Liver (tissue), 9 donors: ENCODE results near the gene ANKRD11. TPM values are rescaled to one million over a fixed set of nuclear protein-coding genes. Genes with fewer than 3 reads are reported as not detected.

Experiments used
- DNase-seq: peaks from one replicate; pipeline ENCODE4 v3.0.0-alpha.2; 2017; ENCODE audit warnings: low spot score
- H3K27ac ChIP-seq, 2 donors: one replicate each; pipeline ENCODE4 v1.7.0; 2013; ENCODE audit warnings: inconsistent platforms in 2 of 2, low read length in 2 of 2, control low read depth in 1 of 2, low read depth in 1 of 2, mild to moderate bottlenecking in 1 of 2
- H3K27me3 ChIP-seq, 4 donors: one replicate each; pipeline versions ENCODE4 v1.6.1 to v1.7.0; 2013; ENCODE audit warnings: low read length in 3 of 4, inconsistent platforms in 1 of 4, mild to moderate bottlenecking in 1 of 4, moderate library complexity in 1 of 4; ENCODE audit not compliant: control insufficient read depth in 4 of 4, insufficient read depth in 4 of 4
- H3K36me3 ChIP-seq, 4 donors: one replicate each; pipeline versions ENCODE4 v1.6.1 to v1.7.0; 2013; ENCODE audit warnings: low read length in 3 of 4, mild to moderate bottlenecking in 3 of 4, low read depth in 1 of 4, moderate library complexity in 1 of 4; ENCODE audit not compliant: control insufficient read depth in 4 of 4, insufficient read depth in 3 of 4
- H3K4me1 ChIP-seq, 4 donors: one replicate each; pipeline versions ENCODE4 v1.6.1 to v1.7.0; 2013; ENCODE audit warnings: low read length in 3 of 4, mild to moderate bottlenecking in 3 of 4, moderate library complexity in 1 of 4; ENCODE audit not compliant: control insufficient read depth in 4 of 4, insufficient read depth in 4 of 4
- H3K4me3 ChIP-seq, 3 donors: one replicate each; pipeline versions ENCODE4 v1.6.1 to v1.7.0; 2013; ENCODE audit warnings: low read length in 3 of 3, control low read depth in 1 of 3, low read depth in 1 of 3, mild to moderate bottlenecking in 1 of 3
- H3K9ac ChIP-seq, 2 donors: one replicate each; pipeline ENCODE4 v1.7.0; 2013; ENCODE audit warnings: low read length in 2 of 2, mild to moderate bottlenecking in 2 of 2, moderate library complexity in 2 of 2, control low read depth in 1 of 2, low read depth in 1 of 2
- H3K9me3 ChIP-seq, 4 donors: one replicate each; pipeline versions ENCODE4 v1.6.1 to v1.7.0; 2013; ENCODE audit warnings: low read length in 3 of 4; ENCODE audit not compliant: control insufficient read depth in 4 of 4
- CTCF ChIP-seq: fragments of 150-350 bp; IDR thresholded peaks from 2 replicates; pipeline ENCODE4 v1.5.1; 2017; ENCODE audit warnings: improper control_type of control experiment, low read depth, low read length; ENCODE audit not compliant: missing input control
- EGR1 ChIP-seq, 2 donors: IDR thresholded peaks; 2 replicates each; pipeline ENCODE4 v1.6.1; 2016 to 2018; ENCODE audit warnings: antibody characterized with exemption in 2 of 2, low read depth in 2 of 2
- FOXA1 ChIP-seq: IDR thresholded peaks from 2 replicates; pipeline ENCODE4 v1.6.1; 2016; ENCODE audit warnings: antibody characterized with exemption
- GABPA ChIP-seq, 2 donors: IDR thresholded peaks in 1 of 2; conservative IDR thresholded peaks in 1 of 2; 2 replicates each; pipeline ENCODE4 v1.6.1; 2016; ENCODE audit warnings: antibody characterized with exemption in 2 of 2, mild to moderate bottlenecking in 1 of 2, moderate library complexity in 1 of 2
- HNF4A ChIP-seq, 2 donors: conservative IDR thresholded peaks; 2 replicates each; pipeline ENCODE4 v1.6.1; 2016; ENCODE audit warnings: antibody characterized with exemption in 2 of 2, mild to moderate bottlenecking in 2 of 2
- HNF4G ChIP-seq: IDR thresholded peaks from 2 replicates; pipeline ENCODE4 v1.6.1; 2016; ENCODE audit warnings: antibody characterized with exemption
- JUND ChIP-seq, 2 donors: IDR thresholded peaks; 2 replicates each; pipeline ENCODE4 v1.6.1; 2016; ENCODE audit warnings: antibody characterized with exemption in 2 of 2
- RAD21 ChIP-seq, 2 donors: IDR thresholded peaks; 2 replicates each; pipeline ENCODE4 v1.6.1; 2016; ENCODE audit warnings: antibody characterized with exemption in 2 of 2, mild to moderate bottlenecking in 2 of 2
- REST ChIP-seq: IDR thresholded peaks from 2 replicates; pipeline ENCODE4 v1.6.1; 2016; ENCODE audit warnings: antibody characterized with exemption, mild to moderate bottlenecking
- RXRA ChIP-seq, 2 donors: IDR thresholded peaks; 2 replicates each; pipeline ENCODE4 v1.6.1; 2017 to 2018; ENCODE audit warnings: antibody characterized with exemption in 2 of 2, mild to moderate bottlenecking in 1 of 2
- TAF1 ChIP-seq: conservative IDR thresholded peaks from 2 replicates; pipeline ENCODE4 v1.6.1; 2016; ENCODE audit warnings: antibody characterized with exemption, mild to moderate bottlenecking
- YY1 ChIP-seq: IDR thresholded peaks from 2 replicates; pipeline ENCODE4 v1.6.1; 2016; ENCODE audit warnings: antibody characterized with exemption, mild to moderate bottlenecking
- ZBTB33 ChIP-seq: IDR thresholded peaks from 2 replicates; pipeline ENCODE4 v1.6.1; 2016; ENCODE audit warnings: antibody characterized with exemption
- WGBS: extraction: QIAGEN DNeasy Blood & Tissue Kit; methylation state at CpG from one replicate; pipeline ENCODE4 v1.1.7; 2013; 5-methylcytosine and 5-hydroxymethylcytosine counted together
- polyA plus RNA-seq, 2 donors: library from polyadenylated mRNA; stranded (reverse) in 1 of 2; unstranded in 1 of 2; fragments of 200-250 nt in 1 of 2; fragments of >200 nt in 1 of 2; fragmentation: Nextera tagmentation in 1 of 2; extraction: Ambion mirVana in 1 of 2; gene quantifications; one replicate each; pipeline versions ENCODE4 v1.2.1 to v1.2.3, GENCODE V29; 2013 to 2015
- total RNA-seq, 2 donors: library from RNA; depleted of rRNA; stranded (reverse); fragments of >200 nt; gene quantifications; one replicate each; pipeline ENCODE4 v1.2.3, GENCODE V29; 2014
- TF ChIP-seq, protein P1 (sequence below): IDR thresholded peaks from 2 replicates; pipeline ENCODE4 v1.6.1; 2016; ENCODE audit warnings: antibody characterized with exemption
- donor health status: healthy.
- donor health status: healthy.
- donor health status: healthy.
- donor health status: healthy.
- donor health status: healthy.

The ANKRD11 gene
- total and polyA plus RNA-seq, 4 donors = 16.3 to 55.1 (median 28.0) TPM

GRCh38 chr16:89319886-89320781, 170.2 kb downstream of the ANKRD11 start:
- H3K4me1 ChIP-seq = peaks cover 11 to 57% (median 26%) of the 10 kb centered on the region in 4 donors
- H3K27ac ChIP-seq = peak overlapping the region; percentile 53 to 82
- H3K36me3 ChIP-seq = no peaks in the 10 kb centered on the region
- peak overlapping the region in 1 of 2 donors; percentile 25 for H3K9ac ChIP-seq
- H3K9me3 ChIP-seq = no peaks in the 10 kb centered on the region
- no peak overlapping the region for H3K4me3 ChIP-seq
- H3K27me3 ChIP-seq = no peaks in the 10 kb centered on the region
- TF ChIP-seq JUND (IDR thresholded peaks at IDR 0.05) (peak in 1 of 2 donors; percentile 42), YY1 (no peak), RAD21 (IDR thresholded peaks at IDR 0.05) (peak in 1 of 2 donors; percentile 36), RXRA (IDR thresholded peaks at IDR 0.05) (peak in 1 of 2 donors; percentile 58)
- no peak for DNase-seq
- 26% methylated on average over 32 of the region's 32 CpGs for WGBS

DNA sequence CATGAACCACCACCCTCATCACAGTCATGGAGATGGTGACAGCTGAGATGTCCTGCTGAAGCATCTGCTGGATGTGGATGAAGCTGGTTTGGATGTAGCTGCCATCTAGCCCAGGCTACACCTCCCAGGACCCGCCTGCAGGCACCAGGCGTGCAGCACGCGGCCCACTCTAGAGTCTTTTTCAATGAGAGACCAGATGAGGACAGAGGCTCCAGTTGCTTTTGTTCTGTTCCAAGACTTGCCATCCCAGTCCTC, 170.8 kb downstream of the ANKRD11 start:
- no peaks in the 10 kb centered on the region for H3K27me3 ChIP-seq
- H3K4me3 ChIP-seq = no peak overlapping the region
- peaks cover 11 to 56% (median 26%) of the 10 kb centered on the region in 4 donors for H3K4me1 ChIP-seq
- no peak for DNase-seq
- peak overlapping the region; percentile 53 to 82 for H3K27ac ChIP-seq
- H3K9ac ChIP-seq = no peak overlapping the region
- peaks cover 0 to 1% (median 0%) of the 10 kb centered on the region in 4 donors for H3K36me3 ChIP-seq
- no peak for TF ChIP-seq TAF1
- TF ChIP-seq GABPA (IDR thresholded peaks at IDR 0.05 in 1 of 2, conservative IDR thresholded peaks at IDR 0.05 in 1 of 2) = no peak
- no peak for TF ChIP-seq RAD21 (IDR thresholded peaks at IDR 0.05)
- TF ChIP-seq HNF4G = no peak
- TF ChIP-seq YY1 = no peak
- no peak for TF ChIP-seq REST
- no peak for TF ChIP-seq ZBTB33
- TF ChIP-seq HNF4A (conservative IDR thresholded peaks at IDR 0.05) = no peak
- TF ChIP-seq RXRA (IDR thresholded peaks at IDR 0.05) = no peak
- TF ChIP-seq EGR1 (IDR thresholded peaks at IDR 0.05; ENCODE audit: low read depth in 2 of 2) = no peak
- TF ChIP-seq, protein P1, sequence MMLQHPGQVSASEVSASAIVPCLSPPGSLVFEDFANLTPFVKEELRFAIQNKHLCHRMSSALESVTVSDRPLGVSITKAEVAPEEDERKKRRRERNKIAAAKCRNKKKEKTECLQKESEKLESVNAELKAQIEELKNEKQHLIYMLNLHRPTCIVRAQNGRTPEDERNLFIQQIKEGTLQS = no peak
- no peak for TF ChIP-seq FOXA1
- no peak for TF ChIP-seq CTCF
- 98% methylated on average over 4 of the region's 4 CpGs for WGBS
- H3K9me3 ChIP-seq = no peaks in the 10 kb centered on the region
